K562 (cell line): ENCODE measurements around the gene VPS11.

Experiments
- BCL6 ChIP-seq: fragments of 250-450 bp; sonication (Bioruptor Pico); IDR thresholded peaks from 2 replicates; pipeline ENCODE4 v1.4.0; 2020
- CEBPB ChIP-seq: fragments of 450-650 bp; IDR thresholded peaks from 2 replicates; pipeline ENCODE4 v1.6.1; 2016; ENCODE audit warnings: missing genetic modification characterization, missing compliant biosample characterization
- CTCF ChIP-seq, 3 experiments: IDR thresholded peaks in 2 of 3; conservative IDR thresholded peaks in 1 of 3; 2 replicates each; pipeline ENCODE4 v1.5.1; 2011 to 2012; ENCODE audit warnings: low read length in 3 of 3, mild to moderate bottlenecking in 3 of 3, control low read depth in 2 of 3, improper control_type of control experiment in 1 of 3, inconsistent platforms in 1 of 3, low read depth in 1 of 3, mixed read lengths in 1 of 3, moderate library complexity in 1 of 3; ENCODE audit not compliant: insufficient read depth in 2 of 3
- EZH2 ChIP-seq: IDR thresholded peaks from 2 replicates; pipeline ENCODE4 v1.6.1; 2012; ENCODE audit warnings: low read depth, mild to moderate bottlenecking, inconsistent platforms, low read length, borderline replicate concordance
- IFI16 ChIP-seq: fragments of 250-450 bp; sonication (Bioruptor Pico); IDR thresholded peaks from 2 replicates; pipeline ENCODE4 v2.1.2; 2022; ENCODE audit warnings: mild to moderate bottlenecking, inconsistent platforms
- SREBF1 ChIP-seq: fragments of 150-350 bp; IDR thresholded peaks from 2 replicates; pipeline ENCODE4 v1.6.1; 2014; ENCODE audit warnings: antibody characterized with exemption, low read depth, low read length, borderline replicate concordance

DNA sequence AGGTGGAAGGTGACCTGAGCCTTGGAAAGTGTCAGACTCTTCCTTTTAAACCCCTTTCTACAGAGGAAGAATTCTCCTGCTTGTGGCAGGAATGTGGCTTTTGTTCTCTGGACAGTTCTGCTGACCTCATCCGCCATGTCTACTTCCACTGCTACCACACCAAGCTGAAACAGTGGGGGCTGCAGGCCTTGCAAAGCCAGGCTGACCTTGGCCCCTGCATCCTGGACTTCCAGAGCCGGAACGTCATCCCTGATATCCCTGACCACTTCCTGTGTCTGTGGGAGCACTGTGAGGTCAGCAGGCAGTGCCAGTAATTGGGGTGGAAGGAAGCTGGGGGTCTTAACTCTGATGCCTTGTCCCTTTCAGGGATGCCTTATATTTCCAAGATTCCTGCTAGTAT lies 63.0 kb downstream of the VPS11 start:
- TF ChIP-seq IFI16 (CRISPR knock-in tag) (no peak), SREBF1 (no peak), BCL6 (no peak), CTCF (IDR thresholded peaks at IDR 0.05 in 2 of 3, conservative IDR thresholded peaks at IDR 0.05 in 1 of 3; ENCODE audit: insufficient read depth in 2 of 3, low read depth in 1 of 3, low read length in 3 of 3) (no peak), CEBPB (no peak), EZH2 (no peak)
